ENCODE data around the gene LOXL1. TPM values are rescaled to one million over a fixed set of nuclear protein-coding genes. Genes with fewer than 3 reads are reported as not detected.

The LOXL1 gene
- total and polyA plus RNA-seq, 8 donors, result 22.3 to 195 (median 140) TPM

- Histone ChIP-seq H3K27ac (no peak overlapping the region), H3K36me3 (no peaks in the 10 kb centered on the region), H3K27me3 (peaks cover 0 to 8% of the 10 kb centered on the region in 2 donors), H3K4me3 (no peak overlapping the region), H3K4me1 (peaks cover 0 to 10% of the 10 kb centered on the region in 2 donors), H3K9me3 (no peaks in the 10 kb centered on the region)
- intact Hi-C loops (cut with DNase I), result no loop called here
- ATAC-seq, result no peak
- DNase-seq, result no peak
- TF ChIP-seq CTCF (IDR thresholded peaks at IDR 0.05), result no peak
Measured at GRCh38 chr15:73909651-73910050, 16.6 kb upstream of the LOXL1 start.

- ATAC-seq (no peak), DNase-seq (no peak)
- Histone ChIP-seq H3K4me3 (no peak overlapping the region), H3K4me1 (peaks cover 0 to 10% of the 10 kb centered on the region in 2 donors), H3K9me3 (no peaks in the 10 kb centered on the region), H3K27ac (no peak overlapping the region), H3K27me3 (peaks cover 0 to 8% of the 10 kb centered on the region in 2 donors), H3K36me3 (no peaks in the 10 kb centered on the region)
- no peak for TF ChIP-seq CTCF (IDR thresholded peaks at IDR 0.05)
- intact Hi-C loops (cut with DNase I), result no loop called here
Measured at GRCh38 chr15:73910522-73911303, 15.5 kb upstream of the LOXL1 start.

- H3K27ac ChIP-seq, result no peak overlapping the region
- H3K4me3 ChIP-seq, result no peak overlapping the region
- intact Hi-C loops (cut with DNase I), result no loop called here
- H3K36me3 ChIP-seq, result no peaks in the 10 kb centered on the region
- no peak for DNase-seq
- no peak for TF ChIP-seq CTCF (IDR thresholded peaks at IDR 0.05)
- peaks cover 0 to 8% of the 10 kb centered on the region in 2 donors for H3K27me3 ChIP-seq
- H3K9me3 ChIP-seq, result peaks cover 0 to 2% of the 10 kb centered on the region in 2 donors
- no peak for ATAC-seq
- H3K4me1 ChIP-seq, result peaks cover 0 to 9% of the 10 kb centered on the region in 2 donors
Measured at GRCh38 chr15:73912030-73912596, 14.1 kb upstream of the LOXL1 start.

GRCh38 chr15:73914145-73914544 lies 12.1 kb upstream of the LOXL1 start:
- TF ChIP-seq CTCF (IDR thresholded peaks at IDR 0.05), result no peak
- no peak overlapping the region for H3K4me3 ChIP-seq
- peaks cover 0 to 3% of the 10 kb centered on the region in 2 donors for H3K9me3 ChIP-seq
- DNase-seq (no peak), ATAC-seq (no peak)
- H3K27me3 ChIP-seq, result peaks cover 0 to 8% of the 10 kb centered on the region in 2 donors
- no peak overlapping the region for H3K27ac ChIP-seq
- peaks cover 0 to 6% of the 10 kb centered on the region in 2 donors for H3K4me1 ChIP-seq
- no peaks in the 10 kb centered on the region for H3K36me3 ChIP-seq
- intact Hi-C loops (cut with DNase I), result no loop called here

- TF ChIP-seq CTCF (IDR thresholded peaks at IDR 0.05), result no peak
- intact Hi-C loops (cut with DNase I), result no loop called here
- peaks cover 0 to 11% of the 10 kb centered on the region in 2 donors for H3K4me1 ChIP-seq
- no peak overlapping the region for H3K4me3 ChIP-seq
- DNase-seq, result no peak
- peaks cover 0 to 3% of the 10 kb centered on the region in 2 donors for H3K9me3 ChIP-seq
- ATAC-seq, result no peak
- no peak overlapping the region for H3K27ac ChIP-seq
- peaks cover 0 to 8% of the 10 kb centered on the region in 2 donors for H3K27me3 ChIP-seq
- H3K36me3 ChIP-seq, result no peaks in the 10 kb centered on the region
Measured at GRCh38 chr15:73915082-73915481, 11.2 kb upstream of the LOXL1 start.

All from left lung (tissue), 10 donors.